DMS53 treated with DMSO at 0.1 percent for 48 hours (cell line): ENCODE measurements around the gene MBD5.
"Not testable (repeated sequence)": the region's sequence is repeated elsewhere in the genome, so short reads cannot be mapped to it uniquely, and the experiment has no call there.

Experiments used
- DNase-seq: peaks from one replicate; lab custom pipeline; 2025; ENCODE audit not compliant: unreplicated experiment; lab: John Stamatoyannopoulos, UW

Gene MBD5

GRCh38 chr2:148540022-148540421, 519.1 kb downstream of the MBD5 start:
- no peak for DNase-seq

DNA sequence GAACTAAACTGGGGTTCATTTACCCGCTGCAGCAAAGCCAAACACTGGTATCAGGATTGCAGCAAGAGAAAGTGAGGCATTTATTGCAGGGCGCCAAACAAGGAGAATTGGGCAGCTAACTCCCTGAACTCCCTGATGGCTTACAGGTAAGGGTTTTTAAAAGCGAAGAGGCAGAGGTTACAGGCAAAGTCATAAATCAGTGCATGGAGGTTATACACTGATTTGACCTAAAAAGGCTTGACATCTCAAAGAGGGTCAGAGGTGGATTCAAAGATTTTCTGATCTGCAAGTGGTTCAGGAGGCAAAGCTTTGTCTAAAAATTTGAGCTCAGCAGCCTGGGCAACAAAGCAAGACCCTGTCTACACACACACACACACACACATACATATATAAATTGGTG, 520.9 kb downstream of the MBD5 start:
- DNase-seq, result no peak

- DNase-seq, result no peak
These were observed 521.7 kb downstream of the MBD5 start for GRCh38 chr2:148542614-148543013.

DNA sequence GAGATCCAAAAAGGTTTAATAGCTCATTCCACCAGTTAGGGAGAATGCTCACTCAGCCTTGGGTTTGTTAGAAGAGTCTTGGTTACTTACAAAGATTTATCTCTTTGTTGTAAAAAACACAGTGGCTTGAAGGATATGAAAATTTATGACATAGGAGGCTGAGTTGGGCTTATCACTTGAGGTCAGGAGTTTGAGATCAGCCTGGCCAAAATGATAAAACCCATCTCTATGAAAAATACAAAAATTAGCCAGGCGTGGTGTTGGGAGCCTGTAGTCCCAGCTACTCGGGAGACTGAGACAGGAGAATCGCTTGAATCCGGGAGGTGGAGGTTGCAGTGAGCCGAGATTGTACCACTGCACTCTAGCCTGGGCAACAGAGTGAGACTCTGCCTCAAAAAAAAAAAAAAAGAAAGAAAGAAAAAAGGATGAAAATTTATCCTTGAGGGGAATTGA, 522.2 kb downstream of the MBD5 start:
- not testable (repeated sequence) for DNase-seq

GRCh38 chr2:148545390-148546256, 524.7 kb downstream of the MBD5 start:
- DNase-seq, result no peak

- no peak for DNase-seq
These were observed 525.4 kb downstream of the MBD5 start for GRCh38 chr2:148546270-148546669.

DNA sequence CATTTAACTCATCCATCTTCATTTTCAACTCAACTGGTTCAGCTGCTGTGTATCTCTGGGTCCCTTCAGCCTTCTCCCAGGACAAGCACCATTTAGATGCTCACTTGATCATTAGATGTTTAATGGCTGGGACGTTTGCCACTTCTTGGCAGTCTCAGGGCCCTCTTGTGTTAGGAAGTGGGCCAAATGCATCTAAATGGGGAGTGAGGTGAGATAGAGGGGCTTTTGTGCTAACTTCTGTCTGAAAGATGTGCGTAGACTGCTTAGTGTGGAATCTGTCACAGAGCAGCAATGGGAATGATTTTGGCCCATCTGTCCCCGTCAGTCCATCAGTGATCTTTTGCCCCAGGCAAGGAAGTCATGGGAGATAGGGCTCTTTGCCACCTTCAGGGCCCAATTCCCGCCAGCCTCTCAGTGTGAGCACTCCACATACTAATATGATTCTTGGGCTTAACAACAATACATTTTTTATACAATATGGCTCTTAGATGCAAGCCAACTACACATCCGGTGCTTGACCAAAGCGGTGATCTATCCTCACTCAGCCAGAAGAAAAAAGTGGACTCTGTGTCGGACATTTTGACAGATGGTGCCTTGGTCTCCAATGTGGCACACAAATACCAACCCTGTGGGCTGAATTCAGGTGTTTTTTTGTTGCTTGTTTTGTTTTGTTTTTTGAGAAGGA, 528.0 kb downstream of the MBD5 start:
- DNase-seq, result no peak

DNA sequence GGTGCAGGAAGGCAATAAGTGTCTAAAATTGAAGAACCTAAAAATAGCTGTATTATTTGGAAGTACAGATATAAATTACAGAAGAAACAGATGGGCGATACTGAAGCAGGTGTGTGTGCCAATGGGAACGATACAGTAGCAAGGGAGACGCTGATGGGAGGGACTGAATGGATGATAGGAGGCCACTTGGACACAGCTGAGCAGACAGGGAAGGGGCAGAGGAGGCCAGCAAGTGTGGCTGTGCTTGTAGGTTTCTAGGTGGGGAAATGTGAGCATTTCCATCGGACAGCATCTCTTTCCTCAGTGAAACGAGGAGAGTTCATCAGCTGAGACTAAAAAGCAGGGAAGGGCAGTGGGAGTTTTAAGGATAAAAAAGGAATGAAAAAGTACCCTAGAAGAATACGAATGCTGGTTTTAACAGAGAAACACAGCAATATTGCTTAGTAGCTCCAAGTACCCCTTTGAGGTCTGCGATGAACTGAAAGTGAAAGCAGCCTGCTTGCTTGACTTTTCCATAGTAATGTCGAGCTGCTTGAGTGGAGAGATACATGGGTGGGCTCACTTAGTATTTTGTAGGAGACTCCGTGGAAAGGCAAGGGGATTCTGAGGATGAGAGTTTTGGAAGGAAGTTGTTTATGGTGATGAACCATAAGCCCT, 531.9 kb downstream of the MBD5 start:
- no peak for DNase-seq

GRCh38 chr2:148553332-148553887, 532.5 kb downstream of the MBD5 start:
- no peak for DNase-seq

DNA sequence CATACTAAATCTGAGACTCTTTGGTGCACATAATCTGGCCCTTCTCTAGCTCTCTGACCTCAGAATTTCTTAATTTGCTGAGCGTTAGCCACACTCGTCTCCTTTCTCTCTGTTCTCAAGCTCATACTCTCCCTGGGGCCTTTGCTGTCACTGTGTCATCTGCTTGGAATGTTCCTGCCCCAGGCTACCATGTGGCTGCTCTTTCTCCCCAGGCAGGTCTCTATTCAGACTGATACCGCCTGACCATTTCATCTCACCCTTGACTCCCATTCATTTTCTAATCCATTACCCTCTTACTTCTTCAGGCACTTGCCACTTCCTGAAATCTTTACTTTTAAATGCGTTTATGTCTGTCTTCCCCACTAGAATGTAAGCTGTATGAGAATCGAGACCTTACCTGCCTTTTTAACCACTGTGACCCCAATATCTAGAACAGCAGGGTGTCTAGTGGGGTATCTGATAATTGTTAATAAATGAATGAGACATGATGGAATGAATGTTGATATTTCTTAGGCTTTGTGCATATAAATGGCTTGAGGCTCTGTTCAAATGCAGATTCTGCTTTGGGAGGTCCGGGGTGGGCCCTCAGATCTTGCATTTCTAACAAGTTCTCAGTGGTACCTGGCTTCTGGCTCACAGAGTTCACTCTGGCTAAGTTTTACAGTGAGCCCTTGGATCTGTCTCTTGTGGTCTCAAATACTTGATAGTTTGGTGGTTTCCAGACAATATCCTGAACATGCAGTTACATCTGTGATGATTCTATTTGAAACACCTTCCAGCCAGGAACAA, 533.8 kb downstream of the MBD5 start:
- DNase-seq, result no peak

GRCh38 chr2:148555622-148556294, 534.9 kb downstream of the MBD5 start:
- no peak for DNase-seq

DNA sequence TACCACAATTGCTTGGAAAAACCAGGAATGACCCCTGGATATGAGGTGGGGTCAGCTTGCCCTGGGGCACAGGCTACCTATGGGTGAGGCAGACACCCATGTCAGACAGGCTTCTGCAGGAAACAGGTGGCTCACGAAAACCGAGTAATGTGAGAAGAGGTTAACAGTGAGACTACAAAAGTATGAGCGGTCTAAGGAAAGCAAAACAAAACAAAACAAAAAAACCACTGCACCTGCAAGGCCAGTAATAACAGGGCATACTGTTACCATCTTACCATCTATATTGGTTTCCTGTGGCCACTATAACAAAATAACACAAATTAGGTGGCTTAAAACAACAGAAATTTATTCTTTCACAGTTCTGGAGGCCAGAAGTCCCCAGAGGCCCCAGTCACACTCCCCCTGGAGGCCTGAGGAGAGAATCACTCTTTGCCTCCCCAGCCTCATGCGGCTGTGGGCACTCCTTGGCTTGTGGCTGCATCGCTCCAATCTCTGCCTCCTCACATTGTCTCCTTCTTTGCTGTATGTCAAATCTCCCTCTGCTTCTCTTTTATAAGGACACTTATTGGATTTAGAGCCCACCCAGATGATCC, 537.0 kb downstream of the MBD5 start:
- DNase-seq, result no peak

DNA sequence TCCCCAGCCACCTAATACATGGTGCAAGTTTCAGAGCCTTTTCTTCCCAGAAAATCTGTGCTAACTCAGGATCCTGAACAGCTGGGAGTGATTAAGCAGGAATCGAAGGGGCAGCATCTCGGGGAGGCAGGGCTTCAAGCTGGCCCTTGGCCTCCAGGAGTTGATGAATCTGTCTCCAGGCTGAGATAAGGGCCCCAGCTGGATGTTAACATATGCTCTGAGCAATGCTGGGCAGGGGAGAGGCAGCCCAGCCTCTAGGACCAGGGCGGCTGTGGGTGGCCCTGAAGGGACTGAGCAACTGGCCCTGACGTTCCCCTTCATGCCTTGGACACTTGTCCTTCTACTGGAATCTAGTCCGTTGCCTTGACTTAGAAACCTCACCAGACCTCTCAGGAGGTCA, 539.6 kb downstream of the MBD5 start:
- DNase-seq, result no peak

DNA sequence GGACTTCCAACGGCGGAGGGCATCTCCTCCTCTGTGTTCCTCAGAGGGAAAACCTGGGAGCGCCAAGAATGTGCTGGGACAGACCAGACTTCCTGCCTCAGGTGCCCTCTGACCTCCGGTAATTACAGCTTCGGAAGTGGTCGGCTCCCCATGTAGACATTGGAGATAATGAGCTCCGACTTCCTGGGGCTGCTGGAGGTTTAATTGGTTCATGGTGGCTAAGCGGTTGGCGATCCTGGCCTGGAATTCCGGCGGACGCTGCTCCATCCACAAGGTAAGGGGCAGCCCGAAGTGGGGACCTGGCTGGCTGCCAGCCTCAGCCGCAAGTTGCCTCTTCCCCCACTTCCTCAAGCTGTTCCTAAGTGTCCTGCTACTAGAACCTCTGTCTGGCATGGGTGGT, 540.5 kb downstream of the MBD5 start:
- no peak for DNase-seq

- no peak for DNase-seq
These were observed 544.5 kb downstream of the MBD5 start for GRCh38 chr2:148565272-148565894.
